Upper lobe of left lung (tissue), 6 donors: ENCODE results near the gene ASPDH. TPM values are rescaled to one million over a fixed set of nuclear protein-coding genes. Genes with fewer than 3 reads are reported as not detected.

Experiments
- ATAC-seq, 2 donors: fragments of 200-7000 bp; cut with Tn5 transposase; one replicate each; pipeline ENCODE4 v1.9.1; 2022; ENCODE audit warnings: mild to moderate bottlenecking in 2 of 2, moderate library complexity in 2 of 2; ENCODE audit not compliant: low FRiP score in 2 of 2
- DNase-seq, 2 donors: peaks; one replicate each; pipeline ENCODE4 v3.0.0-alpha.2; 2019 to 2020
- H3K27ac ChIP-seq, 4 donors: fragments of 200-600 bp; sonication (generic); one replicate each; pipeline ENCODE4 v1.5.1; 2016 to 2019
- H3K27me3 ChIP-seq, 4 donors: fragments of 200-600 bp; sonication (generic); one replicate each; pipeline ENCODE4 v1.5.1; 2017 to 2019
- H3K36me3 ChIP-seq, 4 donors: fragments of 200-600 bp; sonication (generic); one replicate each; pipeline ENCODE4 v1.5.1; 2016 to 2019
- H3K4me1 ChIP-seq, 4 donors: fragments of 200-600 bp; sonication (generic); one replicate each; pipeline ENCODE4 v1.5.1; 2018 to 2019
- H3K4me3 ChIP-seq, 4 donors: fragments of 200-600 bp; sonication (generic); one replicate each; pipeline ENCODE4 v1.5.1; 2017 to 2019; ENCODE audit warnings: mild to moderate bottlenecking in 2 of 4, moderate library complexity in 1 of 4
- H3K9me3 ChIP-seq, 4 donors: fragments of 200-600 bp; sonication (generic); one replicate each; pipeline ENCODE4 v1.5.1; 2018 to 2019
- EP300 ChIP-seq, 4 donors: sonication (generic); formaldehyde crosslinking; IDR thresholded peaks; one replicate each; pipeline ENCODE4 v1.5.1; 2017; ENCODE audit warnings: antibody characterized with exemption in 4 of 4, control low read depth in 2 of 4
- POLR2A ChIP-seq, 4 donors: fragments of 450-650 bp; IDR thresholded peaks; one replicate each; pipeline ENCODE4 v1.5.1; 2016 to 2017; ENCODE audit warnings: antibody characterized with exemption in 4 of 4, mild to moderate bottlenecking in 2 of 4
- POLR2AphosphoS5 ChIP-seq, 2 donors: sonication (generic); formaldehyde crosslinking; IDR thresholded peaks; one replicate each; pipeline ENCODE4 v1.5.1; 2017; ENCODE audit warnings: antibody characterized with exemption in 2 of 2
- WGBS, 2 donors: methylation state at CpG; one replicate each; pipeline ENCODE4 v1.1.5; 2017 to 2018; 5-methylcytosine and 5-hydroxymethylcytosine counted together
- total RNA-seq, 6 donors: library from RNA; depleted of rRNA in 4 of 6; stranded (reverse); fragments of >200 nt in 4 of 6; gene quantifications; one replicate each; pipeline versions ENCODE4 v1.1.0 to v1.2.1, GENCODE V29; 2016 to 2021
- TF ChIP-seq, protein P1 (sequence below), 6 experiments: fragments of 450-650 bp in 4 of 6; fragments of 200-600 bp in 2 of 6; sonication (generic) in 2 of 6; IDR thresholded peaks; one replicate each; pipeline ENCODE4 v1.5.1; 2016 to 2019; ENCODE audit warnings: antibody characterized with exemption in 6 of 6
- donor health status: DM: no; HTN: no; CAD: no; lungs with moderate emphysema.
- donor health status: DM: no; HTN: yes; CAD: no; lungs with severe emphysema.

ASPDH gene
- total RNA-seq, 6 donors from 2014 or later: not detected

DNA sequence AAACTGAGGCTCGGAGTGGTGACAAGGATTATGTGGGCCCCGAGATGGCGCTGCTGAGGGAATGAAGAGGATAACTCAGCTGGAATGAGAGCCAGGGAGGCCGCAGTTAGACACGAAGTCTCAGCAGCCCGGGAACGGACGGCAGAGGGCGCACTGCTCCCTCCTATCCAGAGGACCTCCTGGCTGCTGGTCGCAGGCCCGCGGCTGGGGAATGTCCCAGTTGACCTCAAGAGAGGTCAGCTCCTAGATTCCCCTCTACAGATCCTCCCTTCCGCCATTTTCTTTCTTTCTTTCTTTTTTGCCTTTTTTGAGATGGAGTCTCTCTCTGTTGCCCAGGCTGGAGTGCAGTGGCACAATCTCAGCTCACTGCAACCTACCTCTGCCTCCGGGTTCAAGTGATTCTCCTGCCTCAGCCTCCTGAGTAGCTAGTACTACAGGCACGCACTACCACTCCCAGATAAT is 24.1 kb upstream of the ASPDH start:
- H3K36me3 ChIP-seq: no peaks in the 10 kb centered on the region
- peak; percentile 66 to 82 for ATAC-seq
- DNase-seq: peak; percentile 68 to 90
- H3K4me3 ChIP-seq: no peak overlapping the region
- 18 to 24% methylated on average over 15 of the region's 15 CpGs for WGBS, 2 donors
- no peaks in the 10 kb centered on the region for H3K4me1 ChIP-seq
- H3K27ac ChIP-seq: no peak overlapping the region
- peaks cover 0 to 5% (median 0%) of the 10 kb centered on the region in 4 donors for H3K9me3 ChIP-seq
- TF ChIP-seq, protein P1, sequence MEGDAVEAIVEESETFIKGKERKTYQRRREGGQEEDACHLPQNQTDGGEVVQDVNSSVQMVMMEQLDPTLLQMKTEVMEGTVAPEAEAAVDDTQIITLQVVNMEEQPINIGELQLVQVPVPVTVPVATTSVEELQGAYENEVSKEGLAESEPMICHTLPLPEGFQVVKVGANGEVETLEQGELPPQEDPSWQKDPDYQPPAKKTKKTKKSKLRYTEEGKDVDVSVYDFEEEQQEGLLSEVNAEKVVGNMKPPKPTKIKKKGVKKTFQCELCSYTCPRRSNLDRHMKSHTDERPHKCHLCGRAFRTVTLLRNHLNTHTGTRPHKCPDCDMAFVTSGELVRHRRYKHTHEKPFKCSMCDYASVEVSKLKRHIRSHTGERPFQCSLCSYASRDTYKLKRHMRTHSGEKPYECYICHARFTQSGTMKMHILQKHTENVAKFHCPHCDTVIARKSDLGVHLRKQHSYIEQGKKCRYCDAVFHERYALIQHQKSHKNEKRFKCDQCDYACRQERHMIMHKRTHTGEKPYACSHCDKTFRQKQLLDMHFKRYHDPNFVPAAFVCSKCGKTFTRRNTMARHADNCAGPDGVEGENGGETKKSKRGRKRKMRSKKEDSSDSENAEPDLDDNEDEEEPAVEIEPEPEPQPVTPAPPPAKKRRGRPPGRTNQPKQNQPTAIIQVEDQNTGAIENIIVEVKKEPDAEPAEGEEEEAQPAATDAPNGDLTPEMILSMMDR (IDR thresholded peaks at IDR 0.05): peak; percentile 22 to 72 (median 54)
- no peak for TF ChIP-seq POLR2AphosphoS5 (IDR thresholded peaks at IDR 0.05)
- no peaks in the 10 kb centered on the region for H3K27me3 ChIP-seq

- DNase-seq (no peak), ATAC-seq (no peak)
- Histone ChIP-seq H3K9me3 (peaks cover 0 to 10% (median 1%) of the 10 kb centered on the region in 4 donors), H3K27ac (no peak overlapping the region), H3K27me3 (no peaks in the 10 kb centered on the region), H3K4me1 (no peaks in the 10 kb centered on the region), H3K36me3 (no peaks in the 10 kb centered on the region), H3K4me3 (no peak overlapping the region)
- TF ChIP-seq POLR2AphosphoS5 (IDR thresholded peaks at IDR 0.05) (no peak), EP300 (IDR thresholded peaks at IDR 0.05) (no peak), POLR2A (IDR thresholded peaks at IDR 0.05) (no peak)
- TF ChIP-seq, protein P1 (IDR thresholded peaks at IDR 0.05): no peak
- 78 to 81% methylated on average over 8 to 15 of the region's 18 CpGs for WGBS, 2 donors
These were observed 23.6 kb upstream of the ASPDH start for GRCh38 chr19:50537306-50537685.

- no peaks in the 10 kb centered on the region for H3K36me3 ChIP-seq
- DNase-seq (no peak), ATAC-seq (no peak)
- 87 to 90% methylated on average over 16 of the region's 16 CpGs for WGBS, 2 donors
- H3K27ac ChIP-seq: no peak overlapping the region
- H3K27me3 ChIP-seq: no peaks in the 10 kb centered on the region
- TF ChIP-seq POLR2A (IDR thresholded peaks at IDR 0.05) (no peak), EP300 (IDR thresholded peaks at IDR 0.05) (no peak), POLR2AphosphoS5 (IDR thresholded peaks at IDR 0.05) (no peak)
- TF ChIP-seq, protein P1 (IDR thresholded peaks at IDR 0.05): no peak
- H3K9me3 ChIP-seq: peaks cover 0 to 11% (median 4%) of the 10 kb centered on the region in 4 donors
- no peak overlapping the region for H3K4me3 ChIP-seq
- no peaks in the 10 kb centered on the region for H3K4me1 ChIP-seq
These were observed 23.1 kb upstream of the ASPDH start for GRCh38 chr19:50536662-50537305.

- peak in 1 of 2 donors; percentile 51 for ATAC-seq
- H3K4me3 ChIP-seq: no peak overlapping the region
These were observed 22.0 kb upstream of the ASPDH start for GRCh38 chr19:50535672-50536187.

More at GRCh38 chr19:50535672-50536187, 22.0 kb upstream of the ASPDH start:
- Histone ChIP-seq H3K4me1 (no peaks in the 10 kb centered on the region), H3K9me3 (peaks cover 0 to 11% (median 4%) of the 10 kb centered on the region in 4 donors), H3K27me3 (no peaks in the 10 kb centered on the region), H3K27ac (no peak overlapping the region), H3K36me3 (no peaks in the 10 kb centered on the region)
- WGBS, 2 donors: 69 to 79% methylated on average over 10 to 11 of the region's 11 CpGs
- no peak for TF ChIP-seq POLR2A (IDR thresholded peaks at IDR 0.05)
- TF ChIP-seq POLR2AphosphoS5 (IDR thresholded peaks at IDR 0.05): no peak
- TF ChIP-seq, protein P1 (IDR thresholded peaks at IDR 0.05): no peak
- no peak for TF ChIP-seq EP300 (IDR thresholded peaks at IDR 0.05)
- no peak for DNase-seq
